ENCODE measurements around the gene PBRM1. TPM values are rescaled to one million over a fixed set of nuclear protein-coding genes. Genes with fewer than 3 reads are reported as not detected.

Gene PBRM1
- total and polyA plus RNA-seq, 2 of the 13 experiments (the other 11 are each of a cell fraction or from before 2014, with no cell fraction given), result 10.9 to 33.2 TPM

- H3K27ac ChIP-seq (ENCODE audit: extremely low read length, insufficient read depth, low read length), result no peak overlapping the region
- H3K9me3 ChIP-seq (ENCODE audit: low read length), result no peaks in the 10 kb centered on the region
- no peak overlapping the region for H3K4me2 ChIP-seq (ENCODE audit: low read depth, low read length)
- no peaks in the 10 kb centered on the region for H3K79me2 ChIP-seq (ENCODE audit: insufficient read depth, low read length)
- intact Hi-C loops (cut with micrococcal nuclease; ENCODE audit: unreplicated experiment) (no loop called here), in situ Hi-C loops (cut with HindIII; ENCODE audit: extremely low pct_ligation_motif_present, low pct_unique_long_range_greater_than_20kb) (no loop called here)
- no peak overlapping the region for H3K9ac ChIP-seq (ENCODE audit: insufficient read depth, low read depth, low read length)
- BruUV-seq (replicated peaks), result no TSS peak
- H4K20me1 ChIP-seq (ENCODE audit: insufficient read depth, low read length), result no peaks in the 10 kb centered on the region
- ChIA-PET CTCF (ENCODE audit: low intra/inter-chr PET ratio, low total read pairs) (no interaction called here), POLR2A (no interaction called here)
- no peaks in the 10 kb centered on the region for H3K4me1 ChIP-seq (ENCODE audit: insufficient read depth, low read length)
- H3K36me3 ChIP-seq (replicated peaks in 1 of 2; ENCODE audit: control insufficient read depth in 1 of 2, insufficient read depth in 2 of 2, low read length in 2 of 2), result peaks cover 22 to 75% of the 10 kb centered on the region in 2 experiments
- H2AFZ ChIP-seq (ENCODE audit: low read length), result no peak overlapping the region
- DNase-seq (ENCODE audit: low spot score), result no peak
- H3K4me3 ChIP-seq (replicated peaks in 1 of 3; ENCODE audit: insufficient read depth in 1 of 3, low read depth in 2 of 3, low read length in 3 of 3), result no peak overlapping the region
- no peaks in the 10 kb centered on the region for H3K27me3 ChIP-seq (ENCODE audit: control insufficient read depth in 1 of 2, insufficient read depth in 2 of 2, low read length in 2 of 2)
- no peak for ATAC-seq
- FAIRE-seq, result no peak
- 100% methylated on average over 1 of the region's 1 CpG for WGBS (ENCODE audit: low lambda C conversion rate)
- no peak for TF ChIP-seq SMARCE1 (IDR thresholded peaks at IDR 0.05; ENCODE audit: borderline replicate concordance)
- no peak for TF ChIP-seq PAXIP1 (CRISPR knock-in tag; conservative IDR thresholded peaks at IDR 0.05)
- no peak for TF ChIP-seq MAFK (conservative IDR thresholded peaks at IDR 0.05 in 1 of 2, IDR thresholded peaks at IDR 0.05 in 1 of 2; ENCODE audit: low read length in 2 of 2)
- no peak for TF ChIP-seq SNRNP70 (IDR thresholded peaks at IDR 0.05; ENCODE audit: low read depth, low read length)
- TF ChIP-seq ZNF777 (CRISPR knock-in tag; IDR thresholded peaks at IDR 0.05), result no peak
- TF ChIP-seq AHDC1 (CRISPR knock-in tag; IDR thresholded peaks at IDR 0.05; ENCODE audit: borderline replicate concordance), result no peak
- TF ChIP-seq RCOR2 (CRISPR knock-in tag; IDR thresholded peaks at IDR 0.05), result no peak
- TF ChIP-seq MTERF4 (CRISPR knock-in tag; IDR thresholded peaks at IDR 0.05), result no peak
- no peak for TF ChIP-seq MLX (CRISPR knock-in tag; IDR thresholded peaks at IDR 0.05)
- no peak for TF ChIP-seq TERF1 (CRISPR knock-in tag; IDR thresholded peaks at IDR 0.05)
These were observed 130.7 kb downstream of the PBRM1 start for GRCh38 chr3:52555056-52555455.
